ENCODE results near the gene TFG.

The TFG gene

GRCh38 chr3:100682056-100682853 is 27.0 kb upstream of the TFG start:
- DNase-seq (ENCODE audit: low read depth) = peak; percentile 22
- no peak for TF ChIP-seq CTCF (conservative IDR thresholded peaks at IDR 0.05; ENCODE audit: low read depth, low read length)

GRCh38 chr3:100682854-100683760 is 26.2 kb upstream of the TFG start:
- no peak for DNase-seq (ENCODE audit: low read depth)
- no peak for TF ChIP-seq CTCF (conservative IDR thresholded peaks at IDR 0.05; ENCODE audit: low read depth, low read length)
- peak overlapping the region; percentile 22 for H3K4me3 ChIP-seq (ENCODE audit: low read depth, low read length)

More at GRCh38 chr3:100682056-100682853, 27.0 kb upstream of the TFG start:
- peak overlapping the region; percentile 22 for H3K4me3 ChIP-seq (ENCODE audit: low read depth, low read length)

GRCh38 chr3:100693225-100693624 is 16.1 kb upstream of the TFG start:
- no peak overlapping the region for H3K4me3 ChIP-seq (ENCODE audit: low read depth, low read length)
- no peak for DNase-seq (ENCODE audit: low read depth)
- no peak for TF ChIP-seq CTCF (conservative IDR thresholded peaks at IDR 0.05; ENCODE audit: low read depth, low read length)

GRCh38 chr3:100695696-100696095 is 13.6 kb upstream of the TFG start:
- H3K4me3 ChIP-seq (ENCODE audit: low read depth, low read length) = no peak overlapping the region
- TF ChIP-seq CTCF (conservative IDR thresholded peaks at IDR 0.05; ENCODE audit: low read depth, low read length) = no peak
- DNase-seq (ENCODE audit: low read depth) = no peak

GRCh38 chr3:100696161-100696560 is 13.1 kb upstream of the TFG start:
- no peak overlapping the region for H3K4me3 ChIP-seq (ENCODE audit: low read depth, low read length)
- TF ChIP-seq CTCF (conservative IDR thresholded peaks at IDR 0.05; ENCODE audit: low read depth, low read length) = no peak
- DNase-seq (ENCODE audit: low read depth) = no peak

GRCh38 chr3:100697172-100697571 is 12.1 kb upstream of the TFG start:
- TF ChIP-seq CTCF (conservative IDR thresholded peaks at IDR 0.05; ENCODE audit: low read depth, low read length) = no peak
- H3K4me3 ChIP-seq (ENCODE audit: low read depth, low read length) = no peak overlapping the region
- no peak for DNase-seq (ENCODE audit: low read depth)

Measured in choroid plexus epithelial cell (primary cell).